ENCODE measurements around the gene PEX5.

GRCh38 chr12:7206691-7207090 is 17.2 kb downstream of the PEX5 start:
- no peak for TF ChIP-seq CTCF (IDR thresholded peaks at IDR 0.05 in 4 of 5, conservative IDR thresholded peaks at IDR 0.05 in 1 of 5)
- no peak for TF ChIP-seq POLR2A (IDR thresholded peaks at IDR 0.05)
